Epithelial cell of proximal tubule (primary cell): ENCODE measurements around the gene RBP5. TPM values are rescaled to one million over a fixed set of nuclear protein-coding genes. Genes with fewer than 3 reads are reported as not detected.

Experiments used
- DNase-seq: peaks from one replicate; pipeline ENCODE4 v3.0.0-alpha.2; 2011; ENCODE audit warnings: low read depth
- H3K4me3 ChIP-seq: 2 replicates; pipeline ENCODE4 v1.5.1; 2011; ENCODE audit warnings: low read depth, mild to moderate bottlenecking, low read length
- CTCF ChIP-seq: conservative IDR thresholded peaks from 2 replicates; pipeline ENCODE4 v1.5.1; 2012; ENCODE audit warnings: low read depth, mild to moderate bottlenecking, low read length
- total RNA-seq: library from RNA; depleted of rRNA; stranded (reverse); fragments of >200 nt; gene quantifications from 2 replicates; pipeline ENCODE4 v1.2.3, GENCODE V29; 2015

RBP5 gene
- total RNA-seq, 1 donor from 2014 or later, result not detected

DNA sequence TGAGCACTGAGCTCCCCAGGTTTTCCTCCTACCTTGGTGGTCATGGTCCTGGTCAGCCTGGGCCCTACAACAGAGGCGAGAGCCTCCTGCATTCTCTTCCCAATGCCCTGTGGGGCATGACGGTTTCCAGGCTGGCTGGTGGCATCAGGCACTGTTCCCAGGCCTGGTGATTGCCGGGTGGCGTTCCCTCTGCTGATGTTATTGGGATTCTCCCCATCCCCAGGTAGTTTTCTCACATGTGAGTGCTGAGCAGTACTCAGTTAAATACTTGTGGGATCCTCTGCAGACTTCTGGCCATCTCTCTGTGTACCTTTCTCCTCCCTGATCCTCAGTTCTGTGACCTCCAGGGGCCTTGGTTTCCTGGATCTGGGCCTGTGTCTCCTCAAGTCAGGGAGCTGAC lies 52.2 kb downstream of the RBP5 start:
- TF ChIP-seq CTCF, result no peak
- DNase-seq, result no peak
- H3K4me3 ChIP-seq, result no peak overlapping the region

GRCh38 chr12:7075939-7076338 lies 52.8 kb downstream of the RBP5 start:
- no peak overlapping the region for H3K4me3 ChIP-seq
- no peak for DNase-seq
- no peak for TF ChIP-seq CTCF

GRCh38 chr12:7075518-7075917 lies 53.2 kb downstream of the RBP5 start:
- no peak overlapping the region for H3K4me3 ChIP-seq
- no peak for DNase-seq
- TF ChIP-seq CTCF, result no peak

- DNase-seq, result no peak
- TF ChIP-seq CTCF, result no peak
- no peak overlapping the region for H3K4me3 ChIP-seq
Observed at GRCh38 chr12:7073946-7074345, 54.7 kb downstream of the RBP5 start.

Other genes with a start within 250 kb of the RBP5 start
- gene LRRC23, start 224.1 kb downstream of the RBP5 start, total RNA-seq, result 3.8 and 14.5 TPM in 2 replicates
- 47.4 and 97.0 TPM in 2 replicates for gene ENO2, start 214.3 kb downstream of the RBP5 start, total RNA-seq
- 17.9 and 19.0 TPM in 2 replicates for gene ATN1, start 200.9 kb downstream of the RBP5 start, total RNA-seq
- gene RNU7-1, start 185.1 kb downstream of the RBP5 start, total RNA-seq, result not detected in 2 replicates
- gene C12orf57, start 184.9 kb downstream of the RBP5 start, total RNA-seq, result 163 and 174 TPM in 2 replicates
- gene PTPN6, start 177.5 kb downstream of the RBP5 start, total RNA-seq, result 21.8 and 37.5 TPM in 2 replicates
- 287 and 559 TPM in 2 replicates for gene PHB2, start 158.2 kb downstream of the RBP5 start, total RNA-seq
- 81.5 and 138 TPM in 2 replicates for gene EMG1, start 158.0 kb downstream of the RBP5 start, total RNA-seq
- 14.9 and 27.1 TPM in 2 replicates for gene LPCAT3, start 110.4 kb downstream of the RBP5 start, total RNA-seq
- 1.3 TPM in 1 of 2 replicates, not detected in the other for gene C1S, start 68.2 kb downstream of the RBP5 start, total RNA-seq
- 2.1 and 2.5 TPM in 2 replicates for gene C1R, start 36.4 kb downstream of the RBP5 start, total RNA-seq
- 11.2 and 11.3 TPM in 2 replicates for gene C1RL, start 19.7 kb downstream of the RBP5 start, total RNA-seq
- 25.2 and 57.5 TPM in 2 replicates for gene CLSTN3, start 1.5 kb upstream of the RBP5 start, total RNA-seq
- gene PEX5, start 60.8 kb upstream of the RBP5 start, total RNA-seq, result 14.4 and 20.0 TPM in 2 replicates
- gene ACSM4, start 175.2 kb upstream of the RBP5 start, total RNA-seq, result not detected in 2 replicates